ENCODE data around the gene PRKN.
"Not testable (repeated sequence)": the region's sequence is repeated elsewhere in the genome, so short reads cannot be mapped to it uniquely, and the experiment has no call there.

PRKN gene

DNA sequence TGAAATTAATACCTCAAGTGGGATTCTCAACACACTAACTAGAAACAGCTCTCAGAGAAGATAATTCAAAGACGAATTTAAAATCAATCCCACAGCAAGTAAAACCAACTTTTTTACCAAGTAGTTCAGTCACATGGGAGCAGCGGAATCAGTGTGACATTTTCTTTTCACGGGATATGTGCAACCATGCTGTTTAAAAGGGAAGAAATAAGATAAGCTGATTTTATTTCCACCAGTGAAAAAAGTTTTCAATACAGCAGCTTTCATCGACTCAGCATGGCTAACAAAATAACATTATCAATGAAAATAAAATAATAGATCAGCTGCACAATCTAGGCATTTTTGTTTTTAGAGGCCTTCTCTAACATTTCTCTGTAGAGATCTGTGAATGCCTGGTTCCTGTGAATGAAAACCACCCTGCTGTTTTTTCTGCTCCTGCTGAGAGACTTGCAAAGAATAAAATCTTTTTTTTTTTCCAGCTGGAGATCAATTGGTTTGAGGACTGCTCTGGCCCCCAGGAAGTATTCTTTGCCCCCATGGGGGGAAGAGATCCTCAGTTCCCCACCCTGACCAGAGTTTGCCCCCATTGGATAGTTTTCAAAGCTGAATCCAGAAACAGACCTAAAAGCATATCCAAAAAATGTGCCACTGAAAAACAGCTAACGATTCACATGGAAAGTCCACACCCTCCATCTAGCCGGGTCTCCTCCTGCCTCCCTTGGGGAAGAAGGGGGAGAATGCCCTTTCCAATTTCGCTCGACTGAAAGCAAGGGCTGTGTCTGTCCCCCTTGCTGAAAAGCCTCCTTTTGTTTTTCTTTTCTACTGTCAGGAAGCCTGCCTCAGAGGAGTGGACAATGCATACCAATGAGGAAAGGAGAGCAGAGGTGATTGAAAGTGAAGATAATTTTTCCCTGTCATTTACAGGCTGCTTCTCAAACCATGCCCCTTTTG, 317.6 kb downstream of the PRKN start:
- Mint-ChIP-seq H3K27ac (no peak overlapping the region), H3K27me3 (no peaks in the 10 kb centered on the region), H3K9me3 (ENCODE audit: low read depth) (peaks cover 5% of the 10 kb centered on the region), H3K4me1 (ENCODE audit: low read depth) (no peaks in the 10 kb centered on the region), H3K4me3 (no peak overlapping the region), H3K36me3 (peaks cover under 1% of the 10 kb centered on the region)

DNA sequence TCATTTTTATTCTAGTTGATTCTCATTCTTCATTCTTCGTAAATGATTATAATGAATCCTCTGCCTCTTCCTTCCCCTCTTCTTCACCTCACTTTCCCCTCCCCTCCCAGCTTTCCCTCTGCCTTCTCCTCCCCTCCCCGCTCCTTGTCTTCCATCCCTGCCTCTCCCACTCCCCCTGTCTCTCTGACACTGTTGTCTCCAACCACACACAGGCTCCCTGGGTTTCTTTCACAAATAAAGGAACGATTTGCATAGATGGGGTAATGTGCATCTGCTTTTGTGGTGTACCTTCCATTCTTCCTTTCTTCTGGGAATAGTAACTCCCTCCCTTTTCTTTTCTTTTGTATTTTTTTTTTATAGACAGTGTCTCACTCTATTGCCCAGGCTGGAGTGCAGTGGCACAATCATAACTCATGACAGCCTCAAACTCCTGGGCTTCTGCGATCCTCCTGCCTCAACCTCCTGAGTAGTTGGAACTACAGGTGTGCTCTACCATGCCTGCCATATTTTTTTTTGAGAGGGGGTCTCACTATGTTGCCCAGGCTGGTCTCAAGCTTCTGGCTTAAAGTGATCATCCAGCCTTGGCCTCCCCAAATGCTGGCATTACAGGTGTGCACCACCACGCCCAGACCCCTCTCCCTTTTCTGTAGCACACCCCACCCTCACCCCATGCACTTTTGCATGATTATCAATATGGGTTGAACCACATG, 318.6 kb downstream of the PRKN start:
- Mint-ChIP-seq H3K4me3 (no peak overlapping the region), H3K36me3 (peaks cover 3% of the 10 kb centered on the region), H3K27ac (no peak overlapping the region), H3K4me1 (ENCODE audit: low read depth) (no peaks in the 10 kb centered on the region), H3K9me3 (ENCODE audit: low read depth) (peaks cover 7% of the 10 kb centered on the region), H3K27me3 (no peaks in the 10 kb centered on the region)

DNA sequence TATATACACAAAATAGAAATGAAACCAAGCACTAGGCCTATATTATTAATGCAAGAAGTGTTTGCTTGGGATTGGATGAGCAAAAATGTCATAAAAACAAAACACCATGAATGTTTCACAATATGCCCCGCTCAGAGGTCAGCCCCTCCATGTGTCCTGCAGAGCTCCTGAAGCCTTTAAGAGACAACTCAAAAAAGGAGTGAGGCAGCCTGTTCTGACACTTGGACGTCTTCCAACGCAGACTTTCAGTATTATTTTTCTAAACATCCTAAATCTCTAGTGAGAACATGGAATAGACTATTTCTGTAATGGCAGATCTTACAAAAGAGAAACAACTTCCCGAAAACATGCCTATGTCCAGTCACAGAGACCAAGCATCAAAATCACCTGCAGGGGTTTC, 322.6 kb downstream of the PRKN start:
- no peaks in the 10 kb centered on the region for H3K27me3 Mint-ChIP-seq
- no peaks in the 10 kb centered on the region for H3K4me1 Mint-ChIP-seq (ENCODE audit: low read depth)
- H3K36me3 Mint-ChIP-seq, result peaks cover 3% of the 10 kb centered on the region
- H3K27ac Mint-ChIP-seq, result no peak overlapping the region
- no peak overlapping the region for H3K4me3 Mint-ChIP-seq
- H3K9me3 Mint-ChIP-seq (ENCODE audit: low read depth), result peaks cover 7% of the 10 kb centered on the region

DNA sequence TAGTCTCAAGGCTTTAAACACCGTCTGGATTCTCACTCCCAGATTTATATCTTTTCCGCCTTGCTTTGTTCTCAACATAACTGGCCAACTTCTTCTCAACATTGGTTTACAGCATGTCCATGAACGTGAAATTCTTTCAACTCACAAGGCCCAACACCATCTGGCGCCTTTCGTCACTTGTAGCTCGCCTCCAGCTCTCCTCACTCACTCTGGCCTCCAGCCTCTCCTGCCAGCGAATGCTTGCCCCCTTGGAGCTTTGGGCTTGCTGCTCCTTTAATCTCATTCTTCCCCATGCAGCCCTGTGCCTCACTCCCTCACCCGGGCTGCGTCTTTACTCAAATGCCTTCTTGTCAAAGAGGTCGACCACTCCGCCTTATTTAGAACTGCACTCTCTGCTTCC, 324.5 kb downstream of the PRKN start:
- H3K4me1 Mint-ChIP-seq (ENCODE audit: low read depth), result no peaks in the 10 kb centered on the region
- no peak overlapping the region for H3K4me3 Mint-ChIP-seq
- H3K27me3 Mint-ChIP-seq, result no peaks in the 10 kb centered on the region
- H3K27ac Mint-ChIP-seq, result no peak overlapping the region
- peaks cover 11% of the 10 kb centered on the region for H3K9me3 Mint-ChIP-seq (ENCODE audit: low read depth)
- H3K36me3 Mint-ChIP-seq, result peaks cover 6% of the 10 kb centered on the region

DNA sequence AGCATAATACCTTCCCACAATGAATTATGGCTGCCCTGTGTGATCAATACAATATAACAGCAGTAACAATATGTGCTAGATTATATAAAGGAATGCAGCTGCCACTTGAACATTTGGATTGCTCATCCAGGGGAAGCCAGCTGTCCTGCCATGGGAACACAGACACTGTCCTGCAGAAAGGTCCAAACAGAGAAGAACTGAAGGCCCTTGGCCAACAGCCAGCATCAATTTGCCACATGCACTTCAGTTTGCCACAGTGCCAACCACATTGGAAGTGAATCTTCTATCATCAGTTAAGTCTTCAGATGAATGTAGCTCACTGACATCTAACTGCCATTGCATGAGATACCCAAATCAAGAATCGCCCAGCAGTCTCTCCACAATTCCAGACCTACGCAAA, 332.4 kb downstream of the PRKN start:
- H3K9me3 Mint-ChIP-seq (ENCODE audit: low read depth), result peaks cover 4% of the 10 kb centered on the region
- no peaks in the 10 kb centered on the region for H3K27me3 Mint-ChIP-seq
- H3K4me1 Mint-ChIP-seq (ENCODE audit: low read depth), result no peaks in the 10 kb centered on the region
- H3K27ac Mint-ChIP-seq, result no peak overlapping the region
- H3K4me3 Mint-ChIP-seq, result no peak overlapping the region
- peaks cover 11% of the 10 kb centered on the region for H3K36me3 Mint-ChIP-seq

DNA sequence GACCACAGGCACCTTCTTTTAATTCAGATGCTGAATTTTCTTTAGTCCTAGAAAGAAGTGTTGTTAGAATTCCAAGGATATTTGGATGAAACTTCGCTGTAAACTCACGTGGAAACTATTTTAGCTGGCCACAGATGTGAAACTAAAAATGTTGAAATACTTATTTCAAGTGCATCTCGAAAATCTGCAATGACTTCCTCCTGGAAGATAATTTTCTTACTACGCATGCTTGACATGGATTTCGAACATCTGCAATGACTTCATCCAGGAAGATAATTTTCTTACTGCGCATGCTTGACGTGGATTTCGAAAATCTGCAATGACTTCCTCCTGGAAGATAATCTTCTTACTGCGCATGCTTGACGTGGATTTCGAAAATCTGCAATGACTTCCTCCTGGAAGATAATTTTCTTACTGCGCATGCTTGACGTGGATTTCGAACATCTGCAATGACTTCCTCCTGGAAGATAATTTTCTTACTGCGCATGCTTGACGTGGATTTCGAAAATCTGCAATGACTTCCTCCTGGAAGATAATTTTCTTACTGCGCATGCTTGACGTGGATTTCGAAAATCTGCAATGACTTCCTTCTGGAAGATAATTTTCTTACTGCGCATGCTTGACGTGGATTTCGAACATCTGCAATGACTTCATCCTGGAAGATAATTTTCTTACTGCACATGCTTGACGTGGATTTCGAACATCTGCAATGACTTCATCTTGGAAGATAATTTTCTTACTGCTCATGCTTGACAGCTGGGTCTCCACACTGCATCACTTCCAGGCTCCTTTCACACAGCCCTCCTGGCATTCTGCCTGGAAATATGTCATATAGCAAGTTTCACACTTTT, 336.4 kb downstream of the PRKN start:
- H3K4me3 Mint-ChIP-seq; H3K36me3 Mint-ChIP-seq; H3K27me3 Mint-ChIP-seq; H3K27ac Mint-ChIP-seq; H3K4me1 Mint-ChIP-seq (ENCODE audit: low read depth); H3K9me3 Mint-ChIP-seq (ENCODE audit: low read depth): not testable (repeated sequence)

DNA sequence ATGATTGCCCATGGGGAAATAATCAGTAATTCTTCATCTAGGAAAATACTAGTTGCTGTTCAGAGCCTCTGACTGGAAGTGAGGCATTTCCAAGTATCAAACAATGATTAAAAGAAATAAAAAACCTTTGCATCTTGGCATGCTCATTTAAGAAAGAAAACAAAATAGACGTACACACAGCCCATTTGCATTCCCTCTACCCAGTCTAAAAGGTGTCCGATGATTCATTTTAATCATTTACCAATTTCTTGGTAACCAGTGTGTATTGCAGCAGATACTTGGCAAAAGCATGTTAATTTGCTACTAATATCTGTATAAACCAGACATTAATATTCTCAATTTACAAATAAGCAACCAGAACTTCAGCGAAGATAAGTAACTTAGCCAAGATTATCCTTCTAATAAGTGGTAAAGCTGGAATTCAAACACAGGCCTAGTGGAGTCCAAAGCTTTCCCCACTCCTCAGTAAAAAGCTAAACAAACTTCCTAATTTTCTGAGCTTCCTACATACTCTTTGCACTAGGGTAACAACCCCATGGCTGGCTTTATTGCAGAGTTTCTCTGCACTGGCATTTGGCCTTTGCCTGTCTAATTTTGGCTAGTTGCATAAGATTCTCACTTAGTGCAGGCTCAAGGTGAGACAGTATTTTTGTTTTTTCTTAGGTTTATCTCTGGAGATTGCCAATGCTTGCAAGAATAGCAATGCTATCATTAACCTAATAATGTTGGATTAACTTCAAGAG, 338.1 kb downstream of the PRKN start:
- Mint-ChIP-seq H3K4me1 (ENCODE audit: low read depth) (no peaks in the 10 kb centered on the region), H3K36me3 (peaks cover 6% of the 10 kb centered on the region), H3K9me3 (ENCODE audit: low read depth) (no peaks in the 10 kb centered on the region), H3K4me3 (no peak overlapping the region), H3K27me3 (no peaks in the 10 kb centered on the region), H3K27ac (no peak overlapping the region)

DNA sequence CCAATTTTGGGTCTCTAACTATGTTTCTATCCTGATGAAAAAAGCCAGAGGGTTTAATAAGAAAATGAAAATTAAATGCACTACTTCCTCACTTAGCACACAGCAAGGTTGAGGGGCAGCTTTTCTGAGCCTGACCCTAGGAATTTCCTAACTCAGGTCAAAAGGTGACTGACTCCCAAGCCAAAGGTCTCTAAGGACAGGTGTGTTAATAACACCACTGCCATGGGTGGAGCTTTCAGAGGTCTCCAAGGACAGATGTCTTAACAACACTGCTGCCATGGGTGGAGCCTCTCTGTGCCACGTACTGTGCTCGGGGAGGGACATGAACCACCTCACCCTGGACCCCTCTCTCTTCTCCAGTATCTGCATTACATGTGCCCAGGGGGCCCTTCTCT, 339.2 kb downstream of the PRKN start:
- no peaks in the 10 kb centered on the region for H3K9me3 Mint-ChIP-seq (ENCODE audit: low read depth)
- H3K4me1 Mint-ChIP-seq (ENCODE audit: low read depth), result no peaks in the 10 kb centered on the region
- H3K36me3 Mint-ChIP-seq, result peaks cover 6% of the 10 kb centered on the region
- H3K27ac Mint-ChIP-seq, result no peak overlapping the region
- H3K27me3 Mint-ChIP-seq, result no peaks in the 10 kb centered on the region
- H3K4me3 Mint-ChIP-seq, result no peak overlapping the region

DNA sequence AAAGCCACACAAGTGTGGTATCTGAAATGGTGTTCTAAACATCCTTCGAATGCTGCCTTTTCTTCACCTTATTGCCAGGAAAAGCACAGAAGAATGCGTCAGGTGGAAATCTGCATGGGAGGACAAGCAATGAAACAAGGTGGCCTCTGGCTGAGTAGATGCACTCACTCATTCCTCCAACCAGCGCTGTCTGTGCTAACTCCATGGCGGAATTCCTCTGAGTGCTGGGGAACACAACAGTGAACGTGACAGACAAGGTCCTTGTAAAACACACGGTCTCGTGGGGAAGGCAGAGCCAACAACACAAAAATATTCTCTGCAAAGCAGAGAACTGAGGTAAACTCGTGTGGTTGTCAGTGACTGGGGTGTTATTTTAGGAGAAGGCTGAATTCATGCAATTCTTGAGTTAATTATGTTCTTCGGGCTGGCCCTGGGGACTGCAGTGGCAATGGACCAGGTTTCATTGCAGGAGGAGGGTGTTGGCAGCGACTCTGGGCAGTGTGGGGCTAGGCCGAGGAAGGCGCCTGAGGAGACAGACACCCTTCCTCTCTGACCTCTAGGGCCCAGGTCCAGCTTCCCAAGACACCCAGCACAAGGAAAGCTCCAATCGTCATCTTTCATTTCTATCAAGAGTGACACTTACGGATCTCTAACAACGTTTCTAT, 339.7 kb downstream of the PRKN start:
- no peaks in the 10 kb centered on the region for H3K4me1 Mint-ChIP-seq (ENCODE audit: low read depth)
- no peaks in the 10 kb centered on the region for H3K9me3 Mint-ChIP-seq (ENCODE audit: low read depth)
- H3K27me3 Mint-ChIP-seq, result no peaks in the 10 kb centered on the region
- peaks cover 9% of the 10 kb centered on the region for H3K36me3 Mint-ChIP-seq
- no peak overlapping the region for H3K27ac Mint-ChIP-seq
- no peak overlapping the region for H3K4me3 Mint-ChIP-seq

DNA sequence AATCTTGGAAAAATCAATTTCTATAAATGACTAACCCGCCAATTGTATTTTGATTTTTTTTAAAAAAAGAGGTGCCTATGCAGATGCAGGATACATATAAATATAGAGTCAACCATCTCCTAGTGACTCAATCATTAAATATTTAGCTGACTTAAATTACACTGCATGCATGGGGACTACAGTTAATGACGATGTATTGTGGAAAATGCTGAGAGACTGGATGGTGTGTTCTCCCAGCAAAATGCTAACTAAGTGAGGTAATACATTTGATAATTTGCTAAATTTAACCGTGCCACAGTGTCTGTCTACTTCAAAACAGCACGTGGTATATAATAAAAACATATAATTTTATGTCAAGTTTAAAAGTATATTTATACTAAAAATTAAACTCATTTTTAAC, 341.6 kb downstream of the PRKN start:
- Mint-ChIP-seq H3K27ac (no peak overlapping the region), H3K4me1 (ENCODE audit: low read depth) (no peaks in the 10 kb centered on the region), H3K9me3 (ENCODE audit: low read depth) (no peaks in the 10 kb centered on the region), H3K36me3 (peaks cover 5% of the 10 kb centered on the region), H3K4me3 (no peak overlapping the region), H3K27me3 (no peaks in the 10 kb centered on the region)

DNA sequence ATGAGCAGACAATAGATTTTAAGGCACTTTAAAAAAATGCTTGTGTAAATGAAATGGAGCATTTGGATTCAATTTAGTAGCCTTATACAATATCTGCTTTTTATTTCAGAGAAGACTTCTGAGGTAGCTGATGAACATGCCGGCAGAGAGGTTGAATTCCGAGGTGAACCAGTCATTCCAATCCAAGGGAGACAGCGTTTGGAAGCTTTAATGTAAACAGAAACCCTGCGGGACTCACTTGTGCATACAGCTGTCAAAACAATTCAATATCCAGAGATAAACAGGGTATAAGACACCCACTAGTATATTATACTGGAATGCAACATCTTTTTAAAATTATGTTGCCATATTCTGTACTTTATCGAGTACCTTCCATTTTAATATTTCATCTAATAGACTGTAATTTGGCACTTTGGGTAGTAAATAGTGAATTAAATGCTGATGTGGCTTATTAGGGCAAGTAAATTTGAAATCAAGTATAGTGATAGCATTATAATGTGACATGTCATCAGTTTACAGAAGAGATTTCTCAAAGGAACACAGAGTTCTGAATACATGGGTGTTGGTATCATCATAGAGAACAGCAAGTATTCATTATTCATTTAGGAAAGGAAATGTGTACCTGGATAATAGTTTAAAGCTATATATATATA, 347.7 kb downstream of the PRKN start:
- Mint-ChIP-seq H3K9me3 (ENCODE audit: low read depth) (no peaks in the 10 kb centered on the region), H3K36me3 (peaks cover 3% of the 10 kb centered on the region), H3K4me3 (no peak overlapping the region), H3K4me1 (ENCODE audit: low read depth) (no peaks in the 10 kb centered on the region), H3K27ac (no peak overlapping the region), H3K27me3 (no peaks in the 10 kb centered on the region)

DNA sequence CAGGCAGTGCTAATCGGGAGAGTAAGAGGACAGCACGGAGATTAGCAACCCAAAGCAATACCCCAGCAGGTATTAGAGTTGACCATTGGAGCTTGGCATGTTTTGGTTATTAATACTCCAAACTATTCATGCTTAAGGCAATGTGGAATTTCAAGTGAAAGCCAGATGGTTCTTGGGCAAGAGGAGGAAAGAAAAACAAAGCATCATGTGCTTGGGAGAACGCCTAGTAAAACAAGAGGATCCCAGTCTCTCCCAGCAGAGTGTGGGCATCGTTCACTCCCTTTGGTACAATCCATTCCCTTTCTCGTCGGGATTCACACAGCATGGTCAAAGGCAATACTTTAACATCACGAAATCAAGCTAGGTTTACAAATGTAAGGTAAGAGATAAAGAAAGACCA, 349.8 kb downstream of the PRKN start:
- H3K36me3 Mint-ChIP-seq, result peaks cover 2% of the 10 kb centered on the region
- no peak overlapping the region for H3K4me3 Mint-ChIP-seq
- H3K27ac Mint-ChIP-seq, result no peak overlapping the region
- H3K27me3 Mint-ChIP-seq, result no peaks in the 10 kb centered on the region
- no peaks in the 10 kb centered on the region for H3K4me1 Mint-ChIP-seq (ENCODE audit: low read depth)
- no peaks in the 10 kb centered on the region for H3K9me3 Mint-ChIP-seq (ENCODE audit: low read depth)

DNA sequence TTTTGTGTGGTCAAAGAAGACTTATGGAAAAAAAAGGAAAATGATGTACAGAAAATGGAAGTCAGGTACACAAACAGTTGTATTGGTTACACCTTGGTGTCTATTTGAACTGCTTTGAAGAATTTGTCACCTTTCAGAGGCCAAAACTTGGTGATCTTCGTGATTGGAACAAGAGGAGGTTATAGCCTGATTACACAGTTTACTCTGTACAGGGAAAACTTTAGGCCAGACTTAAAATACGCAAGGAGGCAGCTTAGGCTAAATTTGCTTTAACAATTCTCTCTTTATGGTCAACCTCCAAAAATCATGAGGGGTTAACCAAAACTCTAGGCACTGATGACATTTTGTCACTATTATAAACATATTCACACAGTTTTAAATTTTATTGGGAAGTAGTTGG, 353.7 kb downstream of the PRKN start:
- H3K4me1 Mint-ChIP-seq (ENCODE audit: low read depth), result no peaks in the 10 kb centered on the region
- H3K36me3 Mint-ChIP-seq, result peaks cover 2% of the 10 kb centered on the region
- H3K27ac Mint-ChIP-seq, result no peak overlapping the region
- no peak overlapping the region for H3K4me3 Mint-ChIP-seq
- H3K27me3 Mint-ChIP-seq, result no peaks in the 10 kb centered on the region
- no peaks in the 10 kb centered on the region for H3K9me3 Mint-ChIP-seq (ENCODE audit: low read depth)

DNA sequence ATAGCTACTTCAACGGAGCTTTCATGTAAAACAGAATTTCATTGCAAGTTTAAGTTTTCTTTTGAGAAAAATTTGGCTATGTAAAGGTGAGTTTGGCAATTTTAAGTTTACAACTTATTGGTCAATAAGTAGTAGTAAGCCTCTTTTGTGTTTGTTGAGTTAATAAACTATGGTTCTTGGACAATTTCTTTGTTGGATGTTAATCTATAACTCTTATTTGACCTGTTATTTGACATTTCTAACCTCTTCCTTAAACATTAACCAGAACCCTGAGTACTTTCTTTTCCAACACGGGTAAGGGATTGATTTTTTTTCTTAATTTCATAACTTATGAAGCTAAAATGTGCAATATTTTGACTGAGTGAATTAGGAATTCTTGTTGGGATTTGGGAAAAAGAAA, 354.4 kb downstream of the PRKN start:
- H3K4me3 Mint-ChIP-seq, result no peak overlapping the region
- H3K27me3 Mint-ChIP-seq, result no peaks in the 10 kb centered on the region
- no peak overlapping the region for H3K27ac Mint-ChIP-seq
- H3K9me3 Mint-ChIP-seq (ENCODE audit: low read depth), result no peaks in the 10 kb centered on the region
- H3K36me3 Mint-ChIP-seq, result peaks cover 2% of the 10 kb centered on the region
- H3K4me1 Mint-ChIP-seq (ENCODE audit: low read depth), result no peaks in the 10 kb centered on the region

Data from activated naive CD8-positive, alpha-beta T cell (primary cell).